ENCODE data around the gene UQCRC2.
"Not testable (repeated sequence)": the region's sequence is repeated elsewhere in the genome, so short reads cannot be mapped to it uniquely, and the experiment has no call there.

The UQCRC2 gene

DNA sequence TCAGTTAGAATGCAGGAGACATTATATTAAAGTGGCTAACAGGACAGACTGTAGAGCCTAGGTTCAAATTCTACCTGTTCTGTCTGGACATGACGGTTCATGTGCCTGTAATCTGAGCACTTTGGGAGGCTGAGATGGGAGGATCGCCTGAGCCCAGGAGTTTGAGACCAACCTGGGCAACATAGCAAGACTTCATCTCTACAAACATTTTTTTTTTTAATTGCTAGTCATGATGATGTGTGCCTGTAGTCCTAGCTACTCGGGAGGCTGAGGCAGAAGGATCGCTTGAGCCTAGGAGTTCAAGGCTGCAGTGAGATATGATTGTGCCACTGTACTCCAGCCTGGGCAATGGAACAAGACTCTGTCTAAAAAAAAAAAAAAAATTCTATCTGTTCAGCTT, 71.6 kb downstream of the UQCRC2 start:
- H3K36me3 ChIP-seq (ENCODE audit: control insufficient read depth, insufficient read depth, low read length); H3K9me3 ChIP-seq (ENCODE audit: control insufficient read depth, low read length); H3K27ac ChIP-seq (ENCODE audit: insufficient read depth, low read depth, low read length, poor library complexity, severe bottlenecking); H3K4me3 ChIP-seq (ENCODE audit: insufficient read depth, low read depth, low read length); H3K4me1 ChIP-seq (ENCODE audit: control insufficient read depth, insufficient read depth, low read length); H3K27me3 ChIP-seq (ENCODE audit: control insufficient read depth, insufficient read depth, low read length, poor library complexity, severe bottlenecking): not testable (repeated sequence)
- 85 to 94% methylated on average over 4 of the region's 4 CpGs for WGBS, 2 experiments

DNA sequence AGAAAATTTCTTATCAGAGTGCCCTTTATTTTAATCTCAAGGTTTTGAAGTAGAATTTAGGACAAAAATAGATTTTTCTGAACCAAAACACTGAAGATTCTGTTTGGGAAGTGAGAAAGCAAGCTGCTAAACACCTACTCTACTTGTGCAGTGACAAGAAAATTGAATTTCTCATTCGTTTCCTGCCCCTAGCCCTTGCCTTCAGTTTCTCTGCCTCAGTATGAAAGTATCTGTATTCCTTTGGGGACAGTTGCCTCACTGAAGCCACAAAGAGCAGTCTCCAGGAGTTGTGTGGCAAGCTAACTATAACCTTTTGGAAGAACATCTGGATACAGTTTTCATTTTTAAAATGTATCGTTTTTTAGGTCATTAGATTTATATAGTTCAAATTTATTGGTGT, 74.5 kb downstream of the UQCRC2 start:
- 87 to 91% methylated on average over 1 to 2 of the region's 2 CpGs for WGBS, 2 experiments
- Histone ChIP-seq H3K36me3 (ENCODE audit: control insufficient read depth, insufficient read depth, low read length) (no peaks in the 10 kb centered on the region), H3K4me1 (ENCODE audit: control insufficient read depth, insufficient read depth, low read length) (no peaks in the 10 kb centered on the region), H3K4me3 (ENCODE audit: insufficient read depth, low read depth, low read length) (no peak overlapping the region), H3K27me3 (ENCODE audit: control insufficient read depth, insufficient read depth, low read length, poor library complexity, severe bottlenecking) (no peaks in the 10 kb centered on the region), H3K9me3 (ENCODE audit: control insufficient read depth, low read length) (no peaks in the 10 kb centered on the region), H3K27ac (ENCODE audit: insufficient read depth, low read depth, low read length, poor library complexity, severe bottlenecking) (no peak overlapping the region)

DNA sequence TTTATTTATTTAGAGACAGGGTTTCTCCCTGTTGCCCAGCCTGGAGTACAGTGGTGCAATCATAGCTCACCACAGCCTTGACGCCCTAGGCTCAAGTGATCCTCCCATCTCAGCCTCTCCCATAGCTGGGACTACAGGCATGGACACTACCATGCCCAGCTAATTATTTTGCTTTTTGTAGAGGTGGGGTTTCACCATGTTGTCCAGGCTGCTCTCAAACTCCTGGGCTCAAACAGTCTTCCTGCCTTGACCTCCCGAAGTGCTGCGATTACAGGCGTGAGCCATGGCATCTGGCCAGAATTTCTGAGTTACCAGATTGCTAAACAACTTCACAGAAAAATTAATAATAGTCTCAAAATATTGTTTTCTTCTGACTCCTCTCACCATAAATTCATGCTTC, 76.5 kb downstream of the UQCRC2 start:
- Histone ChIP-seq H3K36me3 (ENCODE audit: control insufficient read depth, insufficient read depth, low read length) (no peaks in the 10 kb centered on the region), H3K9me3 (ENCODE audit: control insufficient read depth, low read length) (no peaks in the 10 kb centered on the region), H3K27me3 (ENCODE audit: control insufficient read depth, insufficient read depth, low read length, poor library complexity, severe bottlenecking) (no peaks in the 10 kb centered on the region), H3K4me3 (ENCODE audit: insufficient read depth, low read depth, low read length) (no peak overlapping the region), H3K27ac (ENCODE audit: insufficient read depth, low read depth, low read length, poor library complexity, severe bottlenecking) (no peak overlapping the region), H3K4me1 (ENCODE audit: control insufficient read depth, insufficient read depth, low read length) (no peaks in the 10 kb centered on the region)
- WGBS, 2 experiments: 86 to 96% methylated on average over 4 of the region's 4 CpGs

DNA sequence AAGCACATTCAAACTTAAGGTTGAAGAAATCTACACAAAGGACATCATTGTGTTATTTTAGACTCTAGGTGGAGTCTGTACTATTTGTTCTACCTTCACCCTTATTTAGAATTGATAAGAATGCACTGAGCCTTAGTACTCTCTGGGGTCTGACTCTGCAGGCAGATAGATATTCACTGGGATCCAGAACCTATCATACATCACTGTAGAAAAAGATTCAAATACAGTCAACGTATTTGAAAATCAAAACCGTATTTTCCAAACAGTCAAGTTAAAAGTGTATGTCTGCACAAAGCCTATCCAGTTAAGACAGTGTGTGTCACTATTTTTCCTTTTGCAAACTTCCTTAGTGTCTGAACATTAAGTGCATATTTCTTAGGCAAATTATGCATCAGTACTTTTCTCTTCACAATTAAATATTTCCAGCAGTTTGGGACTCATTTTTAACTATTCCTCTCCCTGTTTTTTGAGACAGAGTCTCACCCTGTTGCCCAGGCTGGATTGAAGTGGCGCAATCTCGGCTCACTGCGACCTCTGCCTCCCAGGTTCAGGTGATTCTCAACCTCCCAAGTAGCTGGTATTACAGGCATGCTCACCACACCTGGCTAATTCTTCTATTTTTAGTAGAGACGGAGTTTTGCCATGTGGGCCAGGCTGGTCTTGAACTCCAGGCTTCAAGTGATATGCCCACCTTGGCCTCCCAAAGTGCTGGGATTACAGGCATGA, 77.1 kb downstream of the UQCRC2 start:
- no peaks in the 10 kb centered on the region for H3K4me1 ChIP-seq (ENCODE audit: control insufficient read depth, insufficient read depth, low read length)
- no peaks in the 10 kb centered on the region for H3K36me3 ChIP-seq (ENCODE audit: control insufficient read depth, insufficient read depth, low read length)
- H3K27me3 ChIP-seq (ENCODE audit: control insufficient read depth, insufficient read depth, low read length, poor library complexity, severe bottlenecking): no peaks in the 10 kb centered on the region
- 92 to 96% methylated on average over 6 of the region's 6 CpGs for WGBS, 2 experiments
- H3K4me3 ChIP-seq (ENCODE audit: insufficient read depth, low read depth, low read length): no peak overlapping the region
- no peaks in the 10 kb centered on the region for H3K9me3 ChIP-seq (ENCODE audit: control insufficient read depth, low read length)
- no peak overlapping the region for H3K27ac ChIP-seq (ENCODE audit: insufficient read depth, low read depth, low read length, poor library complexity, severe bottlenecking)

DNA sequence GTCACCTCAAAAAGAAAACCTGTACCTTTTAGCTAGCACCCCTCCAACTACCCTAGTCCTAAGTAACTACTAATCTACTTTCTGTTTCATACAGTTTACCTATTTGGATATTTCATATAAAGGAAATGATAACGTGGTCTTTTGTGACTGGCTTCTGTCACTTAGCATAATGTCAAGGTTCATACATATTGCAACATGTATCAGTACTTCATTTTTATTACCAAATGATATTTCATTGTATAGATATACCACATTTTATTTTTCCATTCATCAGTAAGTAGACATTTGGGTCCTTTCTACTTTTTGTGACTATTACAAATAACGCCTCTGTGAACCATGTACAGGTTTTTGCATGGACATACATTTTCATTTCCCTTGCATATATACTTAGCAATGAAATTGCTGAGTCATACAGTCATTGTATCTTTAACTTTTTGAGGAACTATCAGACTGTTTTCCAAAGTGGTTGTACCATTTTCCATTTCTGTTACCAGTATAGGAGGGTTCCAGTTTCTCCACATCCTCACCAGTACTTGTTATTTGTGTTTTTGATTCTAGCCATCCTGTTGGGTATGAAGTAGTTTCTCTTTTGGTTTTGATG, 78.4 kb downstream of the UQCRC2 start:
- Histone ChIP-seq H3K9me3 (ENCODE audit: control insufficient read depth, low read length) (no peaks in the 10 kb centered on the region), H3K36me3 (ENCODE audit: control insufficient read depth, insufficient read depth, low read length) (no peaks in the 10 kb centered on the region), H3K27me3 (ENCODE audit: control insufficient read depth, insufficient read depth, low read length, poor library complexity, severe bottlenecking) (no peaks in the 10 kb centered on the region), H3K27ac (ENCODE audit: insufficient read depth, low read depth, low read length, poor library complexity, severe bottlenecking) (no peak overlapping the region), H3K4me3 (ENCODE audit: insufficient read depth, low read depth, low read length) (no peak overlapping the region), H3K4me1 (ENCODE audit: control insufficient read depth, insufficient read depth, low read length) (no peaks in the 10 kb centered on the region)
- WGBS, 2 experiments: 80 to 98% methylated on average over 1 to 2 of the region's 2 CpGs
